Activated B cell treated with CpG ODN at 0.5 μM for 24 hours (primary cell): ENCODE measurements around the gene GALNT5. TPM values are rescaled to one million over a fixed set of nuclear protein-coding genes. Genes with fewer than 3 reads are reported as not detected.

ENCODE experiments used
- ATAC-seq: fragments of 200-7000 bp; cut with Tn5 transposase; one replicate; pipeline ENCODE4 v1.10.0; 2021; ENCODE audit warnings: low read depth, mild to moderate bottlenecking, moderate library complexity
- CTCF ChIA-PET: fragments of 350-600 bp; sonication (Branson Sonifier 250); formaldehyde crosslinking; loops from one replicate; lab custom pipeline; 2021; ENCODE audit warnings: antibody characterized with exemption; lab: Charles Lee
- POLR2A ChIA-PET: fragments of 350-600 bp; sonication (Branson Sonifier 250); formaldehyde crosslinking; loops from one replicate; lab custom pipeline; 2021; ENCODE audit warnings: antibody characterized with exemption; lab: Charles Lee
- DNase-seq: peaks from one replicate; pipeline ENCODE4 v3.0.0; 2022
- H3K27ac Mint-ChIP-seq: one replicate; pipeline ENCODE4 v1.8.0; 2020; ENCODE audit warnings: mixed read lengths
- H3K27me3 Mint-ChIP-seq: one replicate; pipeline ENCODE4 v1.8.0; 2021; ENCODE audit warnings: mixed read lengths
- H3K36me3 Mint-ChIP-seq: one replicate; pipeline ENCODE4 v1.8.0; 2021; ENCODE audit warnings: low read depth, mixed read lengths
- H3K4me1 Mint-ChIP-seq: one replicate; pipeline ENCODE4 v1.8.0; 2021; ENCODE audit warnings: mixed read lengths
- H3K4me3 Mint-ChIP-seq: one replicate; pipeline ENCODE4 v1.8.0; 2020; ENCODE audit warnings: mild to moderate bottlenecking, mixed read lengths
- H3K9me3 Mint-ChIP-seq: one replicate; pipeline ENCODE4 v1.8.0; 2020; ENCODE audit warnings: mixed read lengths
- intact Hi-C: fragments of 100-400 bp; cut with micrococcal nuclease; formaldehyde crosslinking; loops from one replicate; pipeline ENCODE4 v1.15.1; 2024
- total RNA-seq: library from RNA; stranded (reverse); gene quantifications from 2 replicates; pipeline ENCODE4 v1.2.3, GENCODE V29; 2022
- TF ChIP-seq, protein P1 (sequence below): fragments of 200-600 bp; IDR thresholded peaks from one replicate; pipeline ENCODE4 v1.8.0; 2022; ENCODE audit warnings: antibody characterized with exemption, mild to moderate bottlenecking

Gene GALNT5
- total RNA-seq, 1 donor from 2014 or later, result not detected

DNA sequence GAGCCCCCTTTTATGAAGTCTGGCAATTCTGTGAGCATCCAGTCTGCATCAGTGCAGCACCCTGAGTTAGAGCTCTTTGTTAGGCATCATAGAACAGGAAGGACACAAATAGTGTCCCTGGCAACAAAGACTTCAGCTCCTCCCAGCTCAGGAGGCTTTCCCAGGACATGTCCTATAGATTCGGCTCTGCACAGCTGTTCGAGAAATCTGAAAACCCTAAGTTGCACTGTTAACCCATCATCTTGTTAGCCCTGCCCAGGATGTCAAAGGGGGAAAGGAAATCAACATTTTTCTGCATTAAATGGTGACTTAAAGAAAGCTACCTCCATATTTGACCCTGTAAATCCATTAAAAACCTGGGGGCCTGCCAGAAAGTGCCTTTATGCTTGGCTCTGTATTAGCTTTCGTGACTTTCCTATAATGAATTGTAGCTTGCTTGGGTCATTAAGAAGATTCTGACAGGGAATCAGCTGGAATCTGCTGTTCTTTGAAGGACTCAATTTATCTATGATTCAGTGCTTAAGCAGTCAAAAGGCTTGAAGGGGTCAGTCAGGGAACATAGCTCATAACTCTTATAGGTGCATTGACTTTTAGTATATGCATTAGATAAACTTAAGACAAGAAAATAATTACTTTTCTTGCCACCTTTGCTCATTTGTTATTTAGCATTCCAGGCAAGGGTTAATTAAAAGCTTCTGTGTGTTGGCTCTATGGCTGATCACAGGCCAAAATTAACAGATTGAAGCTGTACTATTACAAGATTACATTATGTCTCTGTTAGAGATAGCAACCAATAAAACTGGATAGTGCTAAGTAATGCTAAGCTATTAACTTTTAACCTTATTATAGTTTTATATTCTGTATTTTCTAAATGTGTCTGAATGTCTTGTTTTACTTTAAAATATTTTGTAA, 47.6 kb downstream of the GALNT5 start:
- POLR2A ChIA-PET, result no interaction called here
- intact Hi-C loops, result no loop called here
- Mint-ChIP-seq H3K4me3 (no peak overlapping the region), H3K4me1 (peaks cover 6% of the 10 kb centered on the region), H3K36me3 (no peaks in the 10 kb centered on the region), H3K27ac (no peak overlapping the region), H3K9me3 (no peaks in the 10 kb centered on the region), H3K27me3 (peaks cover 7% of the 10 kb centered on the region)
- ATAC-seq (no peak), DNase-seq (no peak)
- CTCF ChIA-PET, result interaction anchor here (0.8 to 9.4 kb wide), 6 partner anchors 22 to 706 kb away, joined by 3 to 99 read pairs (median 25); partner anchors contain the start of gene ERMN
- TF ChIP-seq, protein P1, sequence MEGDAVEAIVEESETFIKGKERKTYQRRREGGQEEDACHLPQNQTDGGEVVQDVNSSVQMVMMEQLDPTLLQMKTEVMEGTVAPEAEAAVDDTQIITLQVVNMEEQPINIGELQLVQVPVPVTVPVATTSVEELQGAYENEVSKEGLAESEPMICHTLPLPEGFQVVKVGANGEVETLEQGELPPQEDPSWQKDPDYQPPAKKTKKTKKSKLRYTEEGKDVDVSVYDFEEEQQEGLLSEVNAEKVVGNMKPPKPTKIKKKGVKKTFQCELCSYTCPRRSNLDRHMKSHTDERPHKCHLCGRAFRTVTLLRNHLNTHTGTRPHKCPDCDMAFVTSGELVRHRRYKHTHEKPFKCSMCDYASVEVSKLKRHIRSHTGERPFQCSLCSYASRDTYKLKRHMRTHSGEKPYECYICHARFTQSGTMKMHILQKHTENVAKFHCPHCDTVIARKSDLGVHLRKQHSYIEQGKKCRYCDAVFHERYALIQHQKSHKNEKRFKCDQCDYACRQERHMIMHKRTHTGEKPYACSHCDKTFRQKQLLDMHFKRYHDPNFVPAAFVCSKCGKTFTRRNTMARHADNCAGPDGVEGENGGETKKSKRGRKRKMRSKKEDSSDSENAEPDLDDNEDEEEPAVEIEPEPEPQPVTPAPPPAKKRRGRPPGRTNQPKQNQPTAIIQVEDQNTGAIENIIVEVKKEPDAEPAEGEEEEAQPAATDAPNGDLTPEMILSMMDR, result no peak

DNA sequence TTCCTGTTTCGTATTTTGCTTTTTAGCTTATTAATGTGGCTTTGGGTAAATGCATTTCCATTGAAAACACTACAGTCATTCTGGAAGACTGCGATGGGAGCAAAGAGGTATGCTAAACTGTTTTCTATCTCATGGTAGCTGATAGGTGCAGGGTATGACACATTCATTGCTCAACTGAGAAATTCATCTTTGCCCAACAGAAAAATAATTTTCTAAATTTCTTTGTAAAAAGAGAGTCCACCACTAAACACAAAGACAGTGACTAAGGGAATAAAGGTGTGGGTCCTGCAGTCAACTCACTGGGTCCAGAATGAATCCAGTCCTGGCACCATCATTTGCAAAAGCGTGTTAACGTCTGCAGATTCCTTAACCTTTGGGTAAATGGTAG, 48.2 kb downstream of the GALNT5 start:
- CTCF ChIA-PET, result interaction anchor here (0.8 to 9.4 kb wide), 6 partner anchors 22 to 705 kb away, joined by 3 to 99 read pairs (median 25); partner anchors contain the start of gene ERMN
- Mint-ChIP-seq H3K36me3 (no peaks in the 10 kb centered on the region), H3K4me3 (no peak overlapping the region), H3K4me1 (peaks cover 6% of the 10 kb centered on the region), H3K9me3 (no peaks in the 10 kb centered on the region), H3K27me3 (peaks cover 7% of the 10 kb centered on the region), H3K27ac (no peak overlapping the region)
- POLR2A ChIA-PET, result no interaction called here
- intact Hi-C loops, result no loop called here
- ATAC-seq (no peak), DNase-seq (no peak)
- TF ChIP-seq, protein P1, result no peak

- Mint-ChIP-seq H3K4me1 (peaks cover 6% of the 10 kb centered on the region), H3K27me3 (peaks cover 5% of the 10 kb centered on the region), H3K9me3 (no peaks in the 10 kb centered on the region), H3K27ac (no peak overlapping the region), H3K4me3 (no peak overlapping the region), H3K36me3 (no peaks in the 10 kb centered on the region)
- no peak for DNase-seq
- intact Hi-C loops, result no loop called here
- TF ChIP-seq, protein P1, result no peak
- ChIA-PET POLR2A (no interaction called here), CTCF (interaction anchor here (1.2 to 9.4 kb wide), 4 partner anchors 9 to 290 kb away, joined by 3 to 99 read pairs (median 6); no protein-coding TSS in a partner anchor)
- ATAC-seq, result no peak
These were observed 49.5 kb downstream of the GALNT5 start for GRCh38 chr2:157307021-157307420.

GRCh38 chr2:157309878-157310277, 52.4 kb downstream of the GALNT5 start:
- no peak for ATAC-seq

GRCh38 chr2:157311706-157312105, 54.2 kb downstream of the GALNT5 start:
- POLR2A ChIA-PET, result no interaction called here
- H3K27ac Mint-ChIP-seq, result no peak overlapping the region

More at GRCh38 chr2:157309878-157310277, 52.4 kb downstream of the GALNT5 start:
- TF ChIP-seq, protein P1, result no peak
- Mint-ChIP-seq H3K9me3 (no peaks in the 10 kb centered on the region), H3K27ac (no peak overlapping the region), H3K4me1 (peaks cover 4% of the 10 kb centered on the region), H3K36me3 (no peaks in the 10 kb centered on the region), H3K4me3 (no peak overlapping the region), H3K27me3 (no peaks in the 10 kb centered on the region)
- intact Hi-C loops, result no loop called here
- no peak for DNase-seq
- ChIA-PET CTCF (no interaction called here), POLR2A (no interaction called here)

More at GRCh38 chr2:157311706-157312105, 54.2 kb downstream of the GALNT5 start:
- DNase-seq (no peak), ATAC-seq (no peak)
- Mint-ChIP-seq H3K36me3 (no peaks in the 10 kb centered on the region), H3K9me3 (no peaks in the 10 kb centered on the region), H3K4me1 (peaks cover 2% of the 10 kb centered on the region), H3K27me3 (no peaks in the 10 kb centered on the region), H3K4me3 (no peak overlapping the region)
- CTCF ChIA-PET, result interaction anchor here (2.2 kb wide), 1 partner anchor 10 kb away, joined by 13 read pairs; no protein-coding TSS in a partner anchor
- TF ChIP-seq, protein P1, result no peak
- intact Hi-C loops, result no loop called here
